Tibial nerve (tissue), 4 donors: ENCODE measurements around the gene GRB7.

ENCODE experiments used
- EP300 ChIP-seq, 2 donors: sonication (generic); formaldehyde crosslinking; IDR thresholded peaks; one replicate each; pipeline ENCODE4 v1.6.1; 2017; ENCODE audit warnings: antibody characterized with exemption in 2 of 2, mild to moderate bottlenecking in 1 of 2
- POLR2A ChIP-seq, 2 donors: fragments of 450-650 bp; IDR thresholded peaks; one replicate each; pipeline ENCODE4 v1.6.1; 2017; ENCODE audit warnings: antibody characterized with exemption in 2 of 2, mild to moderate bottlenecking in 2 of 2, moderate library complexity in 2 of 2
- TF ChIP-seq, protein P1 (sequence below), 5 experiments: fragments of 200-600 bp in 3 of 5; fragments of 450-650 bp in 2 of 5; sonication (generic) in 3 of 5; IDR thresholded peaks; one replicate each; pipeline ENCODE4 v1.5.1; 2016 to 2019; ENCODE audit warnings: antibody characterized with exemption in 5 of 5, mild to moderate bottlenecking in 3 of 5, moderate library complexity in 2 of 5

GRCh38 chr17:39752241-39752881, 14.6 kb downstream of the GRB7 start:
- TF ChIP-seq, protein P1, sequence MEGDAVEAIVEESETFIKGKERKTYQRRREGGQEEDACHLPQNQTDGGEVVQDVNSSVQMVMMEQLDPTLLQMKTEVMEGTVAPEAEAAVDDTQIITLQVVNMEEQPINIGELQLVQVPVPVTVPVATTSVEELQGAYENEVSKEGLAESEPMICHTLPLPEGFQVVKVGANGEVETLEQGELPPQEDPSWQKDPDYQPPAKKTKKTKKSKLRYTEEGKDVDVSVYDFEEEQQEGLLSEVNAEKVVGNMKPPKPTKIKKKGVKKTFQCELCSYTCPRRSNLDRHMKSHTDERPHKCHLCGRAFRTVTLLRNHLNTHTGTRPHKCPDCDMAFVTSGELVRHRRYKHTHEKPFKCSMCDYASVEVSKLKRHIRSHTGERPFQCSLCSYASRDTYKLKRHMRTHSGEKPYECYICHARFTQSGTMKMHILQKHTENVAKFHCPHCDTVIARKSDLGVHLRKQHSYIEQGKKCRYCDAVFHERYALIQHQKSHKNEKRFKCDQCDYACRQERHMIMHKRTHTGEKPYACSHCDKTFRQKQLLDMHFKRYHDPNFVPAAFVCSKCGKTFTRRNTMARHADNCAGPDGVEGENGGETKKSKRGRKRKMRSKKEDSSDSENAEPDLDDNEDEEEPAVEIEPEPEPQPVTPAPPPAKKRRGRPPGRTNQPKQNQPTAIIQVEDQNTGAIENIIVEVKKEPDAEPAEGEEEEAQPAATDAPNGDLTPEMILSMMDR (IDR thresholded peaks at IDR 0.05), result no peak
- TF ChIP-seq POLR2A (IDR thresholded peaks at IDR 0.05) (no peak), EP300 (IDR thresholded peaks at IDR 0.05) (no peak)
